GM12801 (cell line): ENCODE results near the gene LRMDA.

Experiments
- TF ChIP-seq, protein P1 (sequence below): IDR thresholded peaks from one replicate; pipeline ENCODE4 v1.5.1; 2011; ENCODE audit warnings: control low read depth; ENCODE audit not compliant: insufficient read length; ENCODE audit errors: extremely low read depth

Gene LRMDA

DNA sequence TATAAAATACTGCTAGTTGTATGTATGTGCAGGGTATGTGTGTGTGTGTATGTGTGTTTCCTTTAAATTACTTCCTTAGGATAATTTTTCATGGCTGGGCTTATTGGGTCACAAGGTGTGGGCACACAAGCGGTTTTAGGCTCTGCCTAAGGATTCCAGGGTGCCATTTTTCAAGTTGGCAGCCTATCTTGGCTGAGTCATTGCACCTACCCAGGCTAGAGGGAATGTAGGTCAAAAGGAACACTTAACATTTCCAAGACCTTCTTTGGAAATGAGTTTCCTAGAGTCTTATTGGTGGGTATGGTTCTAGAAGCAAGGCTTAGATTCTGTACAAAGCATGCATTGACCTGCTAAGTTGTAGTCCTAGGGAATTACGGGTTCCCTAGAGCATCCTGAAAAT, 642.1 kb downstream of the LRMDA start:
- TF ChIP-seq, protein P1, sequence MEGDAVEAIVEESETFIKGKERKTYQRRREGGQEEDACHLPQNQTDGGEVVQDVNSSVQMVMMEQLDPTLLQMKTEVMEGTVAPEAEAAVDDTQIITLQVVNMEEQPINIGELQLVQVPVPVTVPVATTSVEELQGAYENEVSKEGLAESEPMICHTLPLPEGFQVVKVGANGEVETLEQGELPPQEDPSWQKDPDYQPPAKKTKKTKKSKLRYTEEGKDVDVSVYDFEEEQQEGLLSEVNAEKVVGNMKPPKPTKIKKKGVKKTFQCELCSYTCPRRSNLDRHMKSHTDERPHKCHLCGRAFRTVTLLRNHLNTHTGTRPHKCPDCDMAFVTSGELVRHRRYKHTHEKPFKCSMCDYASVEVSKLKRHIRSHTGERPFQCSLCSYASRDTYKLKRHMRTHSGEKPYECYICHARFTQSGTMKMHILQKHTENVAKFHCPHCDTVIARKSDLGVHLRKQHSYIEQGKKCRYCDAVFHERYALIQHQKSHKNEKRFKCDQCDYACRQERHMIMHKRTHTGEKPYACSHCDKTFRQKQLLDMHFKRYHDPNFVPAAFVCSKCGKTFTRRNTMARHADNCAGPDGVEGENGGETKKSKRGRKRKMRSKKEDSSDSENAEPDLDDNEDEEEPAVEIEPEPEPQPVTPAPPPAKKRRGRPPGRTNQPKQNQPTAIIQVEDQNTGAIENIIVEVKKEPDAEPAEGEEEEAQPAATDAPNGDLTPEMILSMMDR = no peak

DNA sequence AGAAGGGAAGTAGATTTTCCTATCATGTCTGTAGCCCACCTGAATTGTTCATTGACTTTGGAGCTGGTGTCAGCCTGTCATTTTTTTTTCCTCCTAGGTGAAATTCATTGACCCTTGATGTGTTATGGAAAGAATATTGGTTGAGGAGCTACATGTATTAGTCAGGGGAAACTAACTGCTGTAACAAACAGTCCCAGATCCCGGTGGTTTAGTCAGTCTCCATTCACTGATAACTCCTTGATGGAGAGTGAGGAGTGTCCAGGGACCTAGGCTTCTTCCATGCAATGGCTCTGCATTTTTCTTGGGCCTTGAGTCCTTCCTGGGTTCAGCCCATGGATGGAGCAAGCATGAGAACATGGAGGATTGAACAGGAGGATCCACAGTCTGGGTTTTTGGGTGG, 643.2 kb downstream of the LRMDA start:
- TF ChIP-seq, protein P1 = no peak

DNA sequence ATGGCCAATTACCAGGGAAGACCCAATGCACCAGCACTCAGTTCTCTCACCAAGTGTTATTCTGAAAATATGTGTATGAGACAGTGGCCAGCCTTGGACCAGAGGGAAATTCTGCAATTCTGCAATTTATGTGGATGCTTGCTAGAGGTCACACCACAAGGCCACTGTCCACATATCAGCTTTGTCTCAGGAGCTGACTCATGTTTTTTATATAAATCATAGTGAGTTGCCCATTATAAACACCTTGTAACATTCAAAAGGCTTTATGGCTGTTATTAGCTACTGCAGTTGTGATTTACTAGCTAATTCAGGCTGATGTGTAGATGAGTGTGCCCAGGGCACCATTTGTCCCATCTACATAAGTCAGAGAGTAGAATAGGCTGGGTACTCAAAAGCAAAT, 649.0 kb downstream of the LRMDA start:
- TF ChIP-seq, protein P1 = no peak

DNA sequence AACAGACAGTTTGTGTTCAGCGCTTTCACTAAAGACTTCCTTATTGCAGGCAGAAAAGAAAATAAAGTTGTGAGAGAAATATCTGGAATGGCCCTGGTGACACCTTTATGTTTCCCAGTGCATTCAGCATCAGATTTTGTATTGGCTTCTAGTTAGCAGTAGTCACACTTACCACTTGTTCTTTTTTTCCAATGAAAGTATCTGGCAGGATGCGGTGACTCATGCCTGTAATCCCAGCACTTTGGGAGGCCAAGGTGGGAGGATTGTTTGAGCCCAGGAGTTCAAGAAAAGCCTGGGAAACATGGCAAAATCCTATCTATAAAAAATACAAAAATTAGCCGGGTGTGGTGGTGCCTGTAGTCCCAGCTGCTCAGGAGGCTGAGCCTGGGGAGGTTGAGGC, 649.6 kb downstream of the LRMDA start:
- TF ChIP-seq, protein P1 = no peak

DNA sequence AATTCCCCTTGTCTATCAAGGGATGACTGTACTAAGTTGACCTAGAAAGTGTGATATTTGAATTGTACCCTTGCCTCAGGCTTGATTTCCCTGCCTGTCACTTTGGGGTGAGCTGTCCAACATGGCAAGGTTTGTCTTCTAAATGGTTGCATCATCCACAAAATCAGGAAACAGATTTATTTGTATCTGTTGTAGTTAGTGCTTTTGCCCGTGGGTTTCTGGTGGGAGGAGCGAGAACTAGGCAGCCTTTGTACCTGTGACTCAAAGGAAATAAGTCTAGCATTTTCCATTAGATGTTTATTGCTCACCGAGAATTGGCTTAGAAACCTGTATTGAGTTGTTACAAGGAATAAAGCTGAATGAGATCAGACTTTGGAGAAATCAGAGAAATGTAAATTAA, 650.8 kb downstream of the LRMDA start:
- TF ChIP-seq, protein P1 = no peak

DNA sequence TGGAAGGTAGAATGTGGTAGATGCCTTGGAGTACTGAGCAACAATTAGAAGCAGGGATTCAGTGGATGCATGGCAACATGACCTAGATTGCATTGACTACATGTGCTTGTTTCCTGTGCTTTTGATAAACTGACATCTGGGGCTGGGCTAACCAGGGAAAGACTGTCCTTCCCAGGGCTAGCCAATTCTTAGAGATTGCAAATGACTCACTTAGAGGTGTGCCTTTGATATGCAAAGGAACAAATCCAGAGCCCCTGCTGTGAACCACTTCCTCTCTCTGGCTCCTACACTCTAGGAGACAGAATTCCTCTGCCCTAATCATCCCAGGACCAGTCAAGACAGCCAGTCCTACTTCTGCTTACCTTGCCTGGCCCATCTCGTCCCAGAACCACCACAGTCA, 651.5 kb downstream of the LRMDA start:
- TF ChIP-seq, protein P1 = no peak

DNA sequence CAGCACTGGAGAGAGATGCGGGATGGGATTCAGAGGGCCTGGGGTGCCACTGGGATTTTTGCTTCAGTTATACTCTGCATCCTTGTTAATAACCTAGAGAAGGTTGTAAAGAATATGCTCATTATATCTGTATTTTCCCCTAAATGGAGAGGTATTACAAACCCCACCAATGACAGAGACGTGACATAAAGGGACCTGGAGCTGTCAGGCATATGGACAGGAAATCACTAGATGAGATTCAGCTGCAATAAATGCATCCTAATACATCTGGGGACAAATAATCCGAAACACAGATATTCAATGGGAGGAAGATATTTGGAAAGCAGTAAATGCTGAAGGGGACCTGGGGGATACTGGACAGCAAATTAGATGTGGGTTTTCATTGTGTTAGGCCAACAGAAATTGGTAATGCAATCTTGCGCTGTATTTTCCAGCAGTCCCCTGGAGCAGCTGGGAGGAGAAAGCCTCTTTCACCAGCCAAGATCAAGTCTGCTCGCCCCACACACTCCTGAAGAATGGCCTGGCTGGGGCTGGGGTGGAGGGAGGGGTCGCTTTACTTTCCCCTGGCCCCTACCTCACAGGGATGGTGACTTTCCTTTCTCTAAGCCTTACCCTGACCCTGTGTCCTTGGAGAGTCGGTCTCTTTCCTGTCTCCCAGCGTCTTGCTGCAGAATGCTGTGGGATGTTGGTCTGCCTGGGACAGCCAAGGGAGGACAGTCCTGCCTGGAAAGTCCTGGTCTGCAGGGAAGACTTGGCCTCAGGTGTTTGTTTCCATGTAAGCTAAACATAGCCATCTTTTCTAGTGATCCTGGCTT, 653.8 kb downstream of the LRMDA start:
- TF ChIP-seq, protein P1 = no peak

DNA sequence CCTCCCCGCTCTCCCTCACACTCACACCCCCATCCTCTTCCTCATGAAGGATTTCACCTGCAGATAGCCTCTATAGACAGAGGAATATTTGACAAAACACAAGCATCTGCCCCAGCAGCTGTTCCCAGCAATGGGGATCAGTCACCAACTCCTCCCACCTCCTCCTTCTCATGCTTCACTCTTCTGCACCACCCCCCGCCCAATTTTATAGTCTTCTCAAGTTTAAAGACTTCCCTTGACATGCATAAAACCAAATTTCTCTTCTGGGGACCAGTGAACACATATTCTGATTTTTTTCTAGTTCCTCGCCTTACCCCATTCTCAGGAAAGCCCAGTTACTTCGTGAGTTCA, 654.4 kb downstream of the LRMDA start:
- TF ChIP-seq, protein P1 = no peak
